Ascending aorta (tissue), 2 donors: ENCODE measurements around the gene ATP11C. TPM values are rescaled to one million over a fixed set of nuclear protein-coding genes. Genes with fewer than 3 reads are reported as not detected.

Source experiments
- DNase-seq, 2 donors: peaks; one replicate each; pipeline ENCODE4 v3.0.0-alpha.2; 2019; ENCODE audit warnings: low spot score in 2 of 2
- H3K27ac ChIP-seq, 2 donors: fragments of 200-600 bp; sonication (generic); one replicate each; pipeline ENCODE4 v1.5.1; 2016 to 2017; ENCODE audit warnings: mild to moderate bottlenecking in 1 of 2
- H3K27me3 ChIP-seq: fragments of 200-600 bp; sonication (generic); one replicate; pipeline ENCODE4 v1.5.1; 2017
- H3K36me3 ChIP-seq, 2 donors: fragments of 200-600 bp; sonication (generic); one replicate each; pipeline ENCODE4 v1.5.1; 2016
- H3K4me1 ChIP-seq, 2 donors: fragments of 200-600 bp; sonication (generic); one replicate each; pipeline ENCODE4 v1.5.1; 2016 to 2017; ENCODE audit warnings: mild to moderate bottlenecking in 1 of 2
- H3K4me3 ChIP-seq, 2 donors: fragments of 200-600 bp; sonication (generic); one replicate each; pipeline ENCODE4 v1.5.1; 2016 to 2017; ENCODE audit warnings: mild to moderate bottlenecking in 1 of 2
- H3K9me3 ChIP-seq, 2 donors: fragments of 200-600 bp; sonication (generic); one replicate each; pipeline ENCODE4 v1.5.1; 2016
- intact Hi-C: fragments of 100-400 bp; cut with DNase I; formaldehyde crosslinking; loops from one replicate; pipeline ENCODE4 v1.15.1; 2023
- total RNA-seq: library from RNA; depleted of rRNA; stranded (reverse); fragments of >200 nt; gene quantifications from one replicate; pipeline ENCODE4 v1.1.0, GENCODE V29; 2016
- TF ChIP-seq, protein P1 (sequence below), 3 experiments: fragments of 200-600 bp in 2 of 3; fragments of 450-650 bp in 1 of 3; sonication (generic) in 2 of 3; IDR thresholded peaks; one replicate each; pipeline ENCODE4 v1.5.1; 2016 to 2019; ENCODE audit warnings: antibody characterized with exemption in 3 of 3, mild to moderate bottlenecking in 1 of 3, moderate library complexity in 1 of 3

ATP11C gene
- total RNA-seq, 1 donor from 2014 or later, result 16.4 TPM

DNA sequence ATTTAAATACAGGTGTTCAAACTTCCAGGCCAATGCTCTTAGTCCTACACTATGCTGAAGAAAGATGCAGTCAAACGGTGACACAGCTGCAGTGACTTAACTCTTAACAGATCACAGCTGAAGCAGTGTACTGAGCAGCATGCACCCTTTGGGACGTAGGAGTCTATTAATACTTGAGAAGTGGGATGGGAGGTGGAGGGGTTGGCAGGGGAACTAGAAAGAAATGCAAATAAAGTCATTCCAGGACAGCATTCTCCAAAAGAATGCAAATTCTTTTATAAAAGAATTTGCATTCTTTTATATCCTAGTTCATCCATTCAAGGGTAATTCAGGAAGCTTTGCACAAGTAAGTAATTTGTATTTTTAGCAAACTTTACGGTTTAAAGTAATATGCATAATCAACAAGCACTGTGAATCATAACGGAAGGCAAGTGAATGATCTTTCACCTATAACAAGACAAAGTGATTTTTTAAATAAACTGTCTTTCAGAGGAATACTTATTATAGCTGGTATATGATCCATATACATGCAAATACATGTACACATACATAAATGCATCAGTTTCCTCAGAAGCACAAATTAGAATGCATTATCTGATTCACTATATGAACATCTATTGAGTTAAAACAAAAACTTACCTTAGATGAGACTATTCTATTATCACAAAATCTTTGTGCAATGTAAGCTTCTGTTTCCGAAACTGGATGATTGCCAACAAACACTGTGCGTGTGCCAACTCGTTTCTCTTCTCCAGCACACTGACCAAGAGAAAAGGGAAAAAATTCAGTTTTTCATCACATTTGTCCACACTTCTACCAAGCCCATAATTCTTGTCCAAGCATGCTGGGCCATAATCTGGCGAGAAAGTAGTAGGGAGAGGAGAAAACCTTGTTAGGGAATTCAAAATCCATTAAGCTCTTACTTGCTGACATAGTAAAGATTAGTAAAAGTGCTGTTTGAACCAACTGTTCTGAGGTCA, 106.5 kb downstream of the ATP11C start:
- Histone ChIP-seq H3K36me3 (no peaks in the 10 kb centered on the region), H3K4me3 (no peak overlapping the region), H3K4me1 (peaks cover 3 to 8% of the 10 kb centered on the region in 2 donors), H3K27me3 (no peaks in the 10 kb centered on the region), H3K9me3 (no peaks in the 10 kb centered on the region), H3K27ac (no peak overlapping the region)
- TF ChIP-seq, protein P1, sequence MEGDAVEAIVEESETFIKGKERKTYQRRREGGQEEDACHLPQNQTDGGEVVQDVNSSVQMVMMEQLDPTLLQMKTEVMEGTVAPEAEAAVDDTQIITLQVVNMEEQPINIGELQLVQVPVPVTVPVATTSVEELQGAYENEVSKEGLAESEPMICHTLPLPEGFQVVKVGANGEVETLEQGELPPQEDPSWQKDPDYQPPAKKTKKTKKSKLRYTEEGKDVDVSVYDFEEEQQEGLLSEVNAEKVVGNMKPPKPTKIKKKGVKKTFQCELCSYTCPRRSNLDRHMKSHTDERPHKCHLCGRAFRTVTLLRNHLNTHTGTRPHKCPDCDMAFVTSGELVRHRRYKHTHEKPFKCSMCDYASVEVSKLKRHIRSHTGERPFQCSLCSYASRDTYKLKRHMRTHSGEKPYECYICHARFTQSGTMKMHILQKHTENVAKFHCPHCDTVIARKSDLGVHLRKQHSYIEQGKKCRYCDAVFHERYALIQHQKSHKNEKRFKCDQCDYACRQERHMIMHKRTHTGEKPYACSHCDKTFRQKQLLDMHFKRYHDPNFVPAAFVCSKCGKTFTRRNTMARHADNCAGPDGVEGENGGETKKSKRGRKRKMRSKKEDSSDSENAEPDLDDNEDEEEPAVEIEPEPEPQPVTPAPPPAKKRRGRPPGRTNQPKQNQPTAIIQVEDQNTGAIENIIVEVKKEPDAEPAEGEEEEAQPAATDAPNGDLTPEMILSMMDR (IDR thresholded peaks at IDR 0.05), result no peak
- intact Hi-C loops, result loop anchor here (5.0 kb wide), 2 partner anchors 56 to 106 kb away; partner anchors contain the start of gene ATP11C
- DNase-seq, result no peak

DNA sequence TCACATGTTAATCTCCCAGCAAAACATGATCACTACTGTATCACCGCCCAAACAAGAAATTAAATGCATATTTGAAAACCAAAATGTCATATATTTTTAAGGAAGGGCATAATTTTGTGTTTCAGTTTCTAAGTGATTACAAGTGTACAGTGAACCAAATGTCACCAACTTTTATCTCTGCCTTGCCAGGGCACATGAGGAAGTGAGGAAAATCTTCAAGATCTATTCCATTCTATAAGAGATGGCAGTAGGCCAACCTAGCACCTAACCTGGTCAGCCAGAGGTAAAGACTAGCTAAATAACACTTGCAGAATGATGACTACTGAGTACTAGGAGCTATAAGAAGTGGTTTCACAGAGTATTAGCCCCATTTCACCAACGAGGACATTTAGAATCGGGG, 107.2 kb downstream of the ATP11C start:
- no peak for DNase-seq
- TF ChIP-seq, protein P1 (IDR thresholded peaks at IDR 0.05), result no peak
- no peaks in the 10 kb centered on the region for H3K9me3 ChIP-seq
- no peaks in the 10 kb centered on the region for H3K36me3 ChIP-seq
- H3K4me3 ChIP-seq, result no peak overlapping the region
- intact Hi-C loops, result loop anchor here (5.0 kb wide), 2 partner anchors 57 to 107 kb away; partner anchors contain the start of gene ATP11C
- no peaks in the 10 kb centered on the region for H3K27me3 ChIP-seq
- H3K27ac ChIP-seq, result no peak overlapping the region
- H3K4me1 ChIP-seq, result peaks cover 3 to 8% of the 10 kb centered on the region in 2 donors

DNA sequence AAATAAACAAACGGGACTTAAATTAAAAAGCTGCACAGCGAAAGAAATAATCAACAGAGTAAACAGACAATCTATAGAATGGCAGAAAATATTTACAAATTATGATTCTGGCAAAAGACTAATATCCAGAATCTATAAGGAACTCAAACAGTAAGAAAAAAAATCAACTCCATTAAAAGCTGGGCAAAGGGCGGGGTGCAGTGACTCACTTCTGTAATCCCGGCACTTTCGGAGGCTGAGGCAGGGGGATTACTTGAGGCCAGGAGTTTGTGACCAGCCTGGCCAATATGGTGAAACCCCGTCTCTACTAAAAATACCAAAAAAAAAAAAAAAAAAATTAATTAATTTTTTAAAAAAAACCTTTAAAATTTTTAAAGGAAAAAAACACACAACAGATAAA, 109.0 kb downstream of the ATP11C start:
- no peaks in the 10 kb centered on the region for H3K9me3 ChIP-seq
- TF ChIP-seq, protein P1 (IDR thresholded peaks at IDR 0.05), result no peak
- no peaks in the 10 kb centered on the region for H3K36me3 ChIP-seq
- no peak for DNase-seq
- intact Hi-C loops, result no loop called here
- H3K4me1 ChIP-seq, result peaks cover 0 to 8% of the 10 kb centered on the region in 2 donors
- H3K27ac ChIP-seq, result no peak overlapping the region
- H3K27me3 ChIP-seq, result no peaks in the 10 kb centered on the region
- H3K4me3 ChIP-seq, result peak overlapping the region in 1 of 2 donors; percentile 40

DNA sequence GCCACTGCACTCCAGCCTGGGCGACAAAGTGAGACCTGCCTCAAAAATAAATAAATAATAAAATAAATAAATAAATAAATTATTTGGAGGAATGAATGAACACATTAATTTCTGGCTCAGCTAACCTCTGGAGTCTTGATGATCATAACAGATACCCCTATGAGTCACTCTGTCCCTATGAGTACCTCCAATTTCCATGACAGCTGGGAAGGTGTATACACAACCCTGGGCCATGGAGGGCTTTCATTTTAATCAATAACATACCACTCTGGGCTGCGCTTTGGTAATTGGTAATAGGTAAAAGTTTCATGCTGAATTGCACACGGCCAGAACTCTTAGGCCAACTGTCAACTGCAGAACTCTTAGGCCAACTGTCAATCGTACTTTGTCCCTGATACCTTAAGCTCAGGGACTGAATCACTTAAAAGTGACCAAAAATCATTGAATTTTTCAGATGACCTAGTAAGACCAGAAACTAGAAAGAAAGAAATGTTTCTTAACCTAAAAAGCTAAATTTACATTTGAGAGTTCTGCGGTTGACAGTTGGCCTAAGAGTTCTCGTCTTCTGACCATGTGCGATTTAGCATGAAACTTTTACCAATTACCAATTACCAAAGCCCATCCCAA, 112.4 kb downstream of the ATP11C start:
- Histone ChIP-seq H3K36me3 (no peaks in the 10 kb centered on the region), H3K4me3 (no peak overlapping the region), H3K27ac (no peak overlapping the region), H3K9me3 (no peaks in the 10 kb centered on the region), H3K4me1 (peaks cover 0 to 3% of the 10 kb centered on the region in 2 donors), H3K27me3 (no peaks in the 10 kb centered on the region)
- intact Hi-C loops, result no loop called here
- DNase-seq, result no peak
- TF ChIP-seq, protein P1 (IDR thresholded peaks at IDR 0.05), result no peak

DNA sequence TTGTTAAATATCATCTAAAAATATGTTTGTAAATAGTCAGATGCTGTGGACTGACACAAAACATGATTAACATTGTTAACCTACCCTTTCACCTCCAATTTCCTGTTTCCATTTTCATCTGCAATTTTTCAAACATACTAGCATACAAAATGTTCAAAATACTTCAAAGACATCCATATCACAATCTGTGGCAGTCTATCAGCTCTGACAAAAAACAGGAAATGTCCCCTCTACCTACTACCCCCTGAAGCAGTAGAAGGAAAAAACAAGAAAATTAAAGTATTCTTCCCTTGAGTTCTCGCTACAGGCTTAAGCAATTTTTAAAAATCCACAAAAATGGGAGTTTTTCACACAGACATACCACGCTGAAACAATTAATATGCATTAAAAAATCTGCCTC, 116.6 kb downstream of the ATP11C start:
- no peaks in the 10 kb centered on the region for H3K9me3 ChIP-seq
- H3K27me3 ChIP-seq, result no peaks in the 10 kb centered on the region
- H3K4me1 ChIP-seq, result no peaks in the 10 kb centered on the region
- no peak for DNase-seq
- no peak overlapping the region for H3K4me3 ChIP-seq
- H3K36me3 ChIP-seq, result peaks cover 0 to 3% of the 10 kb centered on the region in 2 donors
- no peak overlapping the region for H3K27ac ChIP-seq
- TF ChIP-seq, protein P1 (IDR thresholded peaks at IDR 0.05), result no peak
- intact Hi-C loops, result no loop called here
